WTC11 (cell line): Measurements from ENCODE around the gene CBX2. TPM values are rescaled to one million over a fixed set of nuclear protein-coding genes. Genes with fewer than 3 reads are reported as not detected.

Source experiments
- CREB1 ChIP-seq: sonication (generic); formaldehyde crosslinking; IDR thresholded peaks from 2 replicates; pipeline ENCODE4 v1.8.0; 2023; ENCODE audit warnings: mild to moderate bottlenecking, missing genetic modification reagents
- E2F5 ChIP-seq: sonication (generic); formaldehyde crosslinking; IDR thresholded peaks from 2 replicates; pipeline ENCODE4 v1.8.1; 2022; ENCODE audit warnings: mild to moderate bottlenecking, moderate library complexity, missing genetic modification reagents
- ERG ChIP-seq: fragments of 250-450 bp; sonication (Bioruptor Pico); IDR thresholded peaks from 2 replicates; pipeline ENCODE4 v1.8.0; 2021; ENCODE audit warnings: mild to moderate bottlenecking
- ETV6 ChIP-seq: sonication (generic); formaldehyde crosslinking; IDR thresholded peaks from 2 replicates; pipeline ENCODE4 v1.8.1; 2022; ENCODE audit warnings: mild to moderate bottlenecking, missing genetic modification reagents
- HMGA2 ChIP-seq: fragments of 250-450 bp; sonication (Bioruptor Pico); IDR thresholded peaks from 2 replicates; pipeline ENCODE4 v1.4.0; 2021; ENCODE audit warnings: mild to moderate bottlenecking, moderate library complexity
- HMGXB4 ChIP-seq: sonication (generic); formaldehyde crosslinking; IDR thresholded peaks from 2 replicates; pipeline ENCODE4 v1.8.1; 2023; ENCODE audit warnings: mild to moderate bottlenecking, moderate library complexity, missing genetic modification reagents
- JUN ChIP-seq: sonication (generic); formaldehyde crosslinking; IDR thresholded peaks from 2 replicates; pipeline ENCODE4 v1.8.0; 2023; ENCODE audit warnings: mild to moderate bottlenecking, missing genetic modification reagents
- MXD4 ChIP-seq: fragments of 250-450 bp; sonication (Bioruptor Pico); IDR thresholded peaks from 2 replicates; pipeline ENCODE4 v1.8.0; 2021; ENCODE audit warnings: mild to moderate bottlenecking, moderate library complexity, borderline replicate concordance
- MYBL2 ChIP-seq: sonication (generic); formaldehyde crosslinking; IDR thresholded peaks from 2 replicates; pipeline ENCODE4 v1.8.1; 2023; ENCODE audit warnings: mild to moderate bottlenecking, moderate library complexity, missing genetic modification reagents
- NFYB ChIP-seq: sonication (generic); formaldehyde crosslinking; conservative IDR thresholded peaks from 2 replicates; pipeline ENCODE4 v1.8.0; 2022; ENCODE audit warnings: low read depth, missing genetic modification reagents
- OVOL2 ChIP-seq: fragments of 250-450 bp; sonication (Bioruptor Pico); IDR thresholded peaks from 2 replicates; pipeline ENCODE4 v1.9.0; 2021; ENCODE audit warnings: mild to moderate bottlenecking, borderline replicate concordance
- PRDM15 ChIP-seq: sonication (generic); formaldehyde crosslinking; IDR thresholded peaks from 2 replicates; pipeline ENCODE4 v1.8.0; 2022; ENCODE audit warnings: missing genetic modification reagents
- PRRX2 ChIP-seq: fragments of 250-450 bp; sonication (Bioruptor Pico); IDR thresholded peaks from 2 replicates; pipeline ENCODE4 v1.8.0; 2021; ENCODE audit warnings: mild to moderate bottlenecking
- SOX15 ChIP-seq: fragments of 250-450 bp; sonication (Bioruptor Pico); IDR thresholded peaks from 2 replicates; pipeline ENCODE4 v1.9.0; 2021; ENCODE audit warnings: mild to moderate bottlenecking
- TEAD4 ChIP-seq: sonication (generic); formaldehyde crosslinking; IDR thresholded peaks from 2 replicates; pipeline ENCODE4 v1.8.0; 2022; ENCODE audit warnings: mild to moderate bottlenecking, missing genetic modification reagents
- TP53 ChIP-seq: sonication (generic); formaldehyde crosslinking; IDR thresholded peaks from 2 replicates; pipeline ENCODE4 v1.8.1; 2023; ENCODE audit warnings: mild to moderate bottlenecking, missing genetic modification reagents
- ZNF263 ChIP-seq: sonication (generic); formaldehyde crosslinking; IDR thresholded peaks from 2 replicates; pipeline ENCODE4 v1.8.1; 2022; ENCODE audit warnings: low read depth, mild to moderate bottlenecking, moderate library complexity, missing genetic modification reagents
- total RNA-seq: library from RNA; stranded (reverse); gene quantifications from 3 replicates; pipeline ENCODE4 v1.2.3, GENCODE V29; 2021
- TF ChIP-seq, protein P1 (sequence below): sonication (generic); formaldehyde crosslinking; IDR thresholded peaks from 2 replicates; pipeline ENCODE4 v1.8.0; 2022; ENCODE audit warnings: mild to moderate bottlenecking, missing genetic modification reagents
- TF ChIP-seq, protein P2 (sequence below): sonication (generic); formaldehyde crosslinking; IDR thresholded peaks from 2 replicates; pipeline ENCODE4 v1.8.0; 2022; ENCODE audit warnings: mild to moderate bottlenecking, missing genetic modification reagents
- TF ChIP-seq, protein P3 (sequence below): sonication (generic); formaldehyde crosslinking; IDR thresholded peaks from 2 replicates; pipeline ENCODE4 v1.8.0; 2023; ENCODE audit warnings: missing genetic modification reagents
- TF ChIP-seq, protein P4 (sequence below): sonication (generic); formaldehyde crosslinking; IDR thresholded peaks from 2 replicates; pipeline ENCODE4 v1.8.0; 2023; ENCODE audit warnings: missing genetic modification reagents, mild to moderate bottlenecking, borderline replicate concordance
- TF ChIP-seq, protein P5 (sequence below): sonication (generic); formaldehyde crosslinking; IDR thresholded peaks from 2 replicates; pipeline ENCODE4 v1.8.1; 2023; ENCODE audit warnings: mild to moderate bottlenecking, missing genetic modification reagents

Gene CBX2
- total RNA-seq, 1 experiment from 2014 or later: 85.5 TPM

GRCh38 chr17:79802736-79803420 lies 24.9 kb downstream of the CBX2 start (continued):
- TF ChIP-seq CREB1 (CRISPR knock-in tag) (no peak), TP53 (CRISPR knock-in tag) (no peak), ZNF263 (no peak), MXD4 (CRISPR knock-in tag) (no peak), NFYB (CRISPR knock-in tag) (no peak), JUN (CRISPR knock-in tag) (no peak), HMGA2 (CRISPR knock-in tag) (no peak), MYBL2 (CRISPR knock-in tag) (no peak), ETV6 (no peak), ERG (CRISPR knock-in tag) (no peak), SOX15 (CRISPR knock-in tag) (no peak), OVOL2 (CRISPR knock-in tag) (no peak), HMGXB4 (no peak), PRDM15 (CRISPR knock-in tag) (no peak), PRRX2 (CRISPR knock-in tag) (no peak), E2F5 (CRISPR knock-in tag) (no peak), TEAD4 (peak; percentile 78)
- TF ChIP-seq, protein P1, sequence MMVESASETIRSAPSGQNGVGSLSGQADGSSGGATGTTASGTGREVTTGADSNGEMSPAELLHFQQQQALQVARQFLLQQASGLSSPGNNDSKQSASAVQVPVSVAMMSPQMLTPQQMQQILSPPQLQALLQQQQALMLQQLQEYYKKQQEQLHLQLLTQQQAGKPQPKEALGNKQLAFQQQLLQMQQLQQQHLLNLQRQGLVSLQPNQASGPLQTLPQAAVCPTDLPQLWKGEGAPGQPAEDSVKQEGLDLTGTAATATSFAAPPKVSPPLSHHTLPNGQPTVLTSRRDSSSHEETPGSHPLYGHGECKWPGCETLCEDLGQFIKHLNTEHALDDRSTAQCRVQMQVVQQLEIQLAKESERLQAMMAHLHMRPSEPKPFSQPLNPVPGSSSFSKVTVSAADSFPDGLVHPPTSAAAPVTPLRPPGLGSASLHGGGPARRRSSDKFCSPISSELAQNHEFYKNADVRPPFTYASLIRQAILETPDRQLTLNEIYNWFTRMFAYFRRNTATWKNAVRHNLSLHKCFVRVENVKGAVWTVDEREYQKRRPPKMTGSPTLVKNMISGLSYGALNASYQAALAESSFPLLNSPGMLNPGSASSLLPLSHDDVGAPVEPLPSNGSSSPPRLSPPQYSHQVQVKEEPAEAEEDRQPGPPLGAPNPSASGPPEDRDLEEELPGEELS (CRISPR knock-in tag): peak; percentile 94
- TF ChIP-seq, protein P2, sequence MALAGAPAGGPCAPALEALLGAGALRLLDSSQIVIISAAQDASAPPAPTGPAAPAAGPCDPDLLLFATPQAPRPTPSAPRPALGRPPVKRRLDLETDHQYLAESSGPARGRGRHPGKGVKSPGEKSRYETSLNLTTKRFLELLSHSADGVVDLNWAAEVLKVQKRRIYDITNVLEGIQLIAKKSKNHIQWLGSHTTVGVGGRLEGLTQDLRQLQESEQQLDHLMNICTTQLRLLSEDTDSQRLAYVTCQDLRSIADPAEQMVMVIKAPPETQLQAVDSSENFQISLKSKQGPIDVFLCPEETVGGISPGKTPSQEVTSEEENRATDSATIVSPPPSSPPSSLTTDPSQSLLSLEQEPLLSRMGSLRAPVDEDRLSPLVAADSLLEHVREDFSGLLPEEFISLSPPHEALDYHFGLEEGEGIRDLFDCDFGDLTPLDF (CRISPR knock-in tag): no peak
- TF ChIP-seq, protein P3, sequence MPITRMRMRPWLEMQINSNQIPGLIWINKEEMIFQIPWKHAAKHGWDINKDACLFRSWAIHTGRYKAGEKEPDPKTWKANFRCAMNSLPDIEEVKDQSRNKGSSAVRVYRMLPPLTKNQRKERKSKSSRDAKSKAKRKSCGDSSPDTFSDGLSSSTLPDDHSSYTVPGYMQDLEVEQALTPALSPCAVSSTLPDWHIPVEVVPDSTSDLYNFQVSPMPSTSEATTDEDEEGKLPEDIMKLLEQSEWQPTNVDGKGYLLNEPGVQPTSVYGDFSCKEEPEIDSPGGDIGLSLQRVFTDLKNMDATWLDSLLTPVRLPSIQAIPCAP: 0 out of 2 replicates have a peak, but pooled peaks have one; percentile 50
- TF ChIP-seq, protein P4, sequence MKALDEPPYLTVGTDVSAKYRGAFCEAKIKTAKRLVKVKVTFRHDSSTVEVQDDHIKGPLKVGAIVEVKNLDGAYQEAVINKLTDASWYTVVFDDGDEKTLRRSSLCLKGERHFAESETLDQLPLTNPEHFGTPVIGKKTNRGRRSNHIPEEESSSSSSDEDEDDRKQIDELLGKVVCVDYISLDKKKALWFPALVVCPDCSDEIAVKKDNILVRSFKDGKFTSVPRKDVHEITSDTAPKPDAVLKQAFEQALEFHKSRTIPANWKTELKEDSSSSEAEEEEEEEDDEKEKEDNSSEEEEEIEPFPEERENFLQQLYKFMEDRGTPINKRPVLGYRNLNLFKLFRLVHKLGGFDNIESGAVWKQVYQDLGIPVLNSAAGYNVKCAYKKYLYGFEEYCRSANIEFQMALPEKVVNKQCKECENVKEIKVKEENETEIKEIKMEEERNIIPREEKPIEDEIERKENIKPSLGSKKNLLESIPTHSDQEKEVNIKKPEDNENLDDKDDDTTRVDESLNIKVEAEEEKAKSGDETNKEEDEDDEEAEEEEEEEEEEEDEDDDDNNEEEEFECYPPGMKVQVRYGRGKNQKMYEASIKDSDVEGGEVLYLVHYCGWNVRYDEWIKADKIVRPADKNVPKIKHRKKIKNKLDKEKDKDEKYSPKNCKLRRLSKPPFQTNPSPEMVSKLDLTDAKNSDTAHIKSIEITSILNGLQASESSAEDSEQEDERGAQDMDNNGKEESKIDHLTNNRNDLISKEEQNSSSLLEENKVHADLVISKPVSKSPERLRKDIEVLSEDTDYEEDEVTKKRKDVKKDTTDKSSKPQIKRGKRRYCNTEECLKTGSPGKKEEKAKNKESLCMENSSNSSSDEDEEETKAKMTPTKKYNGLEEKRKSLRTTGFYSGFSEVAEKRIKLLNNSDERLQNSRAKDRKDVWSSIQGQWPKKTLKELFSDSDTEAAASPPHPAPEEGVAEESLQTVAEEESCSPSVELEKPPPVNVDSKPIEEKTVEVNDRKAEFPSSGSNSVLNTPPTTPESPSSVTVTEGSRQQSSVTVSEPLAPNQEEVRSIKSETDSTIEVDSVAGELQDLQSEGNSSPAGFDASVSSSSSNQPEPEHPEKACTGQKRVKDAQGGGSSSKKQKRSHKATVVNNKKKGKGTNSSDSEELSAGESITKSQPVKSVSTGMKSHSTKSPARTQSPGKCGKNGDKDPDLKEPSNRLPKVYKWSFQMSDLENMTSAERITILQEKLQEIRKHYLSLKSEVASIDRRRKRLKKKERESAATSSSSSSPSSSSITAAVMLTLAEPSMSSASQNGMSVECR (CRISPR knock-in tag): 0 out of 2 replicates have a peak, but pooled peaks have one; percentile 53
- TF ChIP-seq, protein P5, sequence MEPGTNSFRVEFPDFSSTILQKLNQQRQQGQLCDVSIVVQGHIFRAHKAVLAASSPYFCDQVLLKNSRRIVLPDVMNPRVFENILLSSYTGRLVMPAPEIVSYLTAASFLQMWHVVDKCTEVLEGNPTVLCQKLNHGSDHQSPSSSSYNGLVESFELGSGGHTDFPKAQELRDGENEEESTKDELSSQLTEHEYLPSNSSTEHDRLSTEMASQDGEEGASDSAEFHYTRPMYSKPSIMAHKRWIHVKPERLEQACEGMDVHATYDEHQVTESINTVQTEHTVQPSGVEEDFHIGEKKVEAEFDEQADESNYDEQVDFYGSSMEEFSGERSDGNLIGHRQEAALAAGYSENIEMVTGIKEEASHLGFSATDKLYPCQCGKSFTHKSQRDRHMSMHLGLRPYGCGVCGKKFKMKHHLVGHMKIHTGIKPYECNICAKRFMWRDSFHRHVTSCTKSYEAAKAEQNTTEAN (CRISPR knock-in tag): no peak
